ENCODE measurements around the gene DDX25.

- TF ChIP-seq CTCF (conservative IDR thresholded peaks at IDR 0.05), result no peak
- no peak for TF ChIP-seq EZH2 (IDR thresholded peaks at IDR 0.05; ENCODE audit: low read depth)
These were observed 30.3 kb upstream of the DDX25 start for GRCh38 chr11:125873881-125874555.

Measured in PC-9 (cell line).